Prostate gland (tissue), 2 donors: ENCODE results near the gene IFT27. TPM values are rescaled to one million over a fixed set of nuclear protein-coding genes. Genes with fewer than 3 reads are reported as not detected.
A peak's percentile ranks its signal among the peaks of the same experiment; 100 is the strongest.

Experiments
- DNase-seq: peaks from one replicate; pipeline ENCODE4 v3.0.0-alpha.2; 2019; ENCODE audit warnings: low spot score
- H3K27ac ChIP-seq, 2 donors: fragments of 200-600 bp; sonication (generic); 2 replicates each; pipeline ENCODE4 v1.5.1; 2017 to 2019
- H3K27me3 ChIP-seq: fragments of 200-600 bp; sonication (generic); replicated peaks from 2 replicates; pipeline ENCODE4 v1.5.1; 2019; ENCODE audit not compliant: insufficient read depth
- H3K36me3 ChIP-seq, 2 donors: fragments of 200-600 bp; sonication (generic); 1 replicate in 1 of 2; 2 replicates in 1 of 2; pipeline versions ENCODE4 v1.5.1 to v1.8.1; 2017 to 2019
- H3K4me1 ChIP-seq: fragments of 200-600 bp; sonication (generic); replicated peaks from 2 replicates; pipeline ENCODE4 v1.5.1; 2019
- H3K4me3 ChIP-seq, 2 donors: fragments of 200-600 bp; sonication (generic); 2 replicates each; pipeline ENCODE4 v1.5.1; 2017 to 2019
- H3K9me3 ChIP-seq: fragments of 200-600 bp; sonication (generic); 2 replicates; pipeline ENCODE4 v1.5.1; 2017
- POLR2A ChIP-seq: fragments of 450-650 bp; IDR thresholded peaks from one replicate; pipeline ENCODE4 v1.6.1; 2016; ENCODE audit warnings: antibody characterized with exemption, mild to moderate bottlenecking
- POLR2AphosphoS5 ChIP-seq: sonication (generic); formaldehyde crosslinking; IDR thresholded peaks from one replicate; pipeline ENCODE4 v1.6.1; 2017; ENCODE audit warnings: antibody characterized with exemption
- WGBS: methylation state at CpG from one replicate; pipeline ENCODE4 v1.1.5; 2018; 5-methylcytosine and 5-hydroxymethylcytosine counted together
- intact Hi-C: fragments of 100-400 bp; cut with DNase I; formaldehyde crosslinking; loops from one replicate; pipeline ENCODE4 v1.14.2; 2022
- total RNA-seq, 2 donors: library from RNA; depleted of rRNA; stranded (reverse); fragments of >200 nt; gene quantifications; one replicate each; pipeline ENCODE4 v1.1.0, GENCODE V29; 2016
- TF ChIP-seq, protein P1 (sequence below), 4 experiments: fragments of 200-600 bp in 2 of 4; fragments of 450-650 bp in 2 of 4; sonication (generic) in 2 of 4; IDR thresholded peaks; 1 replicate in 3 of 4; 2 replicates in 1 of 4; pipeline ENCODE4 v1.5.1; 2016 to 2019; ENCODE audit warnings: antibody characterized with exemption in 4 of 4, mild to moderate bottlenecking in 2 of 4, moderate library complexity in 2 of 4

The IFT27 gene
- total RNA-seq, 2 donors from 2014 or later: 16.5 to 26.4 TPM

DNA sequence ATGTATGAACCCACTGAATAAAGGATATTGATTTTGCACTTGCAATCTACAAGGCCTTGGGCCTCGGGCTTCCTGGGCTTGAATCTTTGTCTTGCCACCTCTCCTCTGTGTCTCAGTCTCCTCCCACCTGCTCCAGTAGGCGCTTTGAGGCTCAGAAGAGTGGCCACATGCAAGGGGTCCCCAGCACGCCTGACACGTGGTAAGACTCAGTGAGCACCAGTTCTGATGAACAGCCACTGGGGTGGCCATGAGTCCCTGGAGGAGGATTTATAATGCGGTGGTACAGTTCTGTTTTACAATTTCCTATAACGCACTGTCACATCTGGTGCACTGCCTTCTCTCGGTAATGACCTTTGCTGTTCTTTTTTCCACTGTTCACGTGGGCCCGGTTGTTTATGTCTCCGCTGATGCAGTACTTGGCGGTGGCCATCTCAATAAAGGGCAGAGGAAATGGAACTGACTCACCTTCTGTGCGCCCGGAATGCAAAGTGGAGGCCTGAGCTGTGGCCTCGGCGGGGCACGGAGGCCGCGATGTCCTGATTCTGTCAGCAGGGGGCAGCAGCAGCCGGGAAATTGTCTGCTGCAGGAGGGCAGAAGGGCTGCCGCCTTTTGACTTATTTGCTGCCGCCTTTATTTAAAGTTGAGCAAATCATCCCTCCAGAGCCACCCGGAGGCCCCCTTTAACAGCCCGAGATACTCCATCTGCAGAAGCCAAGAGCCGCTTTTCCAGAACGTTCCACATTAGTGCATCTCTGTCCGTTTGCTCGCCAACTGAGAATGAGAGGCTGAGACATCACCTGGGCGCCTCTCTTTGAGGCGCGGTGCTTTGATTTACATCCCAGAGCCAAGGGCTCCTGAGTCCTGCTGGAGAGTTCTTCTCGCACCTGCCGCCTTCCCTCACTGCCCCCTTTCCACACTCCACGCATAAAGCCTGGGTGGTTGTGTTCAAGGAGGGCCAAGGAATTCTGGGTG is 6.0 kb upstream of the IFT27 start:
- Histone ChIP-seq H3K9me3 (no peaks in the 10 kb centered on the region), H3K36me3 (no peaks in the 10 kb centered on the region), H3K27ac (no peak overlapping the region), H3K4me1 (no peaks in the 10 kb centered on the region), H3K4me3 (no peak overlapping the region), H3K27me3 (no peaks in the 10 kb centered on the region)
- TF ChIP-seq POLR2A: no peak
- TF ChIP-seq POLR2AphosphoS5: peak; percentile 66
- TF ChIP-seq, protein P1, sequence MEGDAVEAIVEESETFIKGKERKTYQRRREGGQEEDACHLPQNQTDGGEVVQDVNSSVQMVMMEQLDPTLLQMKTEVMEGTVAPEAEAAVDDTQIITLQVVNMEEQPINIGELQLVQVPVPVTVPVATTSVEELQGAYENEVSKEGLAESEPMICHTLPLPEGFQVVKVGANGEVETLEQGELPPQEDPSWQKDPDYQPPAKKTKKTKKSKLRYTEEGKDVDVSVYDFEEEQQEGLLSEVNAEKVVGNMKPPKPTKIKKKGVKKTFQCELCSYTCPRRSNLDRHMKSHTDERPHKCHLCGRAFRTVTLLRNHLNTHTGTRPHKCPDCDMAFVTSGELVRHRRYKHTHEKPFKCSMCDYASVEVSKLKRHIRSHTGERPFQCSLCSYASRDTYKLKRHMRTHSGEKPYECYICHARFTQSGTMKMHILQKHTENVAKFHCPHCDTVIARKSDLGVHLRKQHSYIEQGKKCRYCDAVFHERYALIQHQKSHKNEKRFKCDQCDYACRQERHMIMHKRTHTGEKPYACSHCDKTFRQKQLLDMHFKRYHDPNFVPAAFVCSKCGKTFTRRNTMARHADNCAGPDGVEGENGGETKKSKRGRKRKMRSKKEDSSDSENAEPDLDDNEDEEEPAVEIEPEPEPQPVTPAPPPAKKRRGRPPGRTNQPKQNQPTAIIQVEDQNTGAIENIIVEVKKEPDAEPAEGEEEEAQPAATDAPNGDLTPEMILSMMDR (IDR thresholded peaks at IDR 0.05): peak; percentile 91 to 95 (median 92)
- intact Hi-C loops: loop anchor here (5.0 to 10.0 kb wide), 2 partner anchors 195 to 413 kb away; no protein-coding TSS in a partner anchor
- DNase-seq: peak; percentile 69
- WGBS: 21% methylated on average over 33 of the region's 33 CpGs

DNA sequence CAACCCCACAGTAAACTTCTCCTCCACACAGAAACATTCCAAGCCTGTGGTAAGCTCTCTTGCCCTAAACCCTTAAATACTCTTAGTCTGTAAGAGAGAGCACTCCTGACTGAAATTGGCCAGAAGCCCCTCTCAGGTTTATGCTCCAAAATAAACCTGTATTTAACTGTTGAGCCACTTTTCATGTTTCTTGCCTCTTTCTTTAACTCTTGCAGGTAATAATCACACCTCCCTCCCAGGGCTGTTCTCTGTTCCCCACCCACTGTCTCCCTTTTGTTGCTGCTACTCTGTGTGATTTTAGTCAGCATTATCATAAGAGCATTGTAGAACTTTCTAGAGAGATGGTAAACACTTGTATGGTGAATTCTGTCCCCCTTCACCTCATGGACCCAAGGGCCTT is 2.1 kb upstream of the IFT27 start:
- Histone ChIP-seq H3K36me3 (no peaks in the 10 kb centered on the region), H3K4me3 (no peak overlapping the region), H3K27me3 (no peaks in the 10 kb centered on the region), H3K4me1 (no peaks in the 10 kb centered on the region), H3K27ac (no peak overlapping the region), H3K9me3 (no peaks in the 10 kb centered on the region)
- intact Hi-C loops: no loop called here
- DNase-seq: no peak
- TF ChIP-seq POLR2A (no peak), POLR2AphosphoS5 (no peak)
- TF ChIP-seq, protein P1 (IDR thresholded peaks at IDR 0.05): no peak

DNA sequence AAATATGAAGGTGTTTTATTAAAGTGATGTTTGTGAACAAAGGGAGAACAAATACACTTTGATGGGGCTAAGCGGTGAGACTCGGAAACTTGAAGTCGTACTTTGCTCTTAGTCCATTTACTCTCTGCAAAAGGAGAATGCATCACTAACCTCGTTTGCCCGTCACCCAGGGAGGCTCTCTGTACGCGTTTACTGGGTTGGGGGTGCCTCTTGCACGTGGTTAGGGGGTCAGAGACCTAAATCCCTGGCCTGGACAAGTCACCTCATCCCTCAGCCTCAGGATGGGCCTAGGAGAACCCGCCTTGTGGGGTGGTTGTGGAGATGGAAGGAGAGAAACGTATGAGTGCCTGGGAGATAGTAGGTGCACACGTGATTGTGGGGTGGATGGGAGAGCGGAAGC is 803 bp upstream of the IFT27 start:
- Histone ChIP-seq H3K27me3 (no peaks in the 10 kb centered on the region), H3K9me3 (no peaks in the 10 kb centered on the region), H3K27ac (peak overlapping the region in 1 of 2 donors; percentile 42), H3K4me1 (no peaks in the 10 kb centered on the region), H3K4me3 (peak overlapping the region in 1 of 2 donors; percentile 15), H3K36me3 (no peaks in the 10 kb centered on the region)
- no peak for DNase-seq
- intact Hi-C loops: loop anchor here (2.0 kb wide), 1 partner anchor 78 kb away; no protein-coding TSS in a partner anchor
- no peak for TF ChIP-seq POLR2A
- TF ChIP-seq, protein P1 (IDR thresholded peaks at IDR 0.05): no peak
- TF ChIP-seq POLR2AphosphoS5: no peak
- 65% methylated on average over 12 of the region's 12 CpGs for WGBS

DNA sequence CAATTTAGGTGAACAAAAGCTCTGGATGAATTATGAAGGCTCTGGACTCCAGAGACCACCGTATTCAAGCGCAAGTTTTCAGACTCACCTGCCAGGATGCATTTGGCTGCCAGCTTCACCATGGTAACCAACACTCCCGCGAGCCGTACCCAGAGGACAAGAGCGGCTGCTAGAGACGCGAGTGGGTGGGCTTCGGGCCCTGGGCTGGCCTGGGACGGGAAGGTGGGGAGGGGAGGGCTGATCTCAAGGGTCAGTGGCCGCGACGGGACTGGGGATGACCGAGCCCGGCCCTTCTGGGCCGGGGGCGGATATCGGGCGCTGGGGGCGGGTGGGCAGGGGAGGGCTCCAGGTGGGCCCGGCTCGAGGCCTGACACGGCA is 344 bp downstream of the IFT27 start:
- Histone ChIP-seq H3K4me3 (peak overlapping the region; percentile 88 to 91), H3K27me3 (no peaks in the 10 kb centered on the region), H3K36me3 (no peaks in the 10 kb centered on the region), H3K9me3 (no peaks in the 10 kb centered on the region), H3K27ac (peak overlapping the region; percentile 84 to 85), H3K4me1 (no peaks in the 10 kb centered on the region)
- WGBS: 0% methylated on average over 22 of the region's 23 CpGs
- DNase-seq: peak; percentile 39
- TF ChIP-seq, protein P1 (IDR thresholded peaks at IDR 0.05): no peak
- TF ChIP-seq POLR2A (no peak), POLR2AphosphoS5 (no peak)
- intact Hi-C loops: no loop called here
